ENCODE data around the gene FREM2.
A peak's percentile ranks its signal among the peaks of the same experiment; 100 is the strongest.

The FREM2 gene

DNA sequence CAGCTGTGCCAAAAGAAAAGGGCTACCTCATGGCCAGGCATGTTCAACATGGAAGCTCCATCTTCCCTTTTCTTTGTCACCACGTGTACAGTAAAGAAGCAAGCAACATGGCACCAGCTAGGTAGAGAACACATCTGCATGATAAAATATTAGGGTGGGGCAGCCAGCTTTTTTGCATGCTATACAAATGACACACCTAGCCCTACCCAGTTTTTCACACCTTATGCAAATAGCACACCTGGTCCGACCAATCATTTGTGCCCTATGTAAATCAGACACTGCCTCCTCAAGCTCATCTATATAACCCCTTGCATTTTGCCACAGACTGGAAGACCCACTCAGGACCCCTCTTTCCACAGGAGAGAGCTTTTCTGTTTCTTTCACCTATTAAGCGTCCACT, 218.2 kb downstream of the FREM2 start:
- H3K9me3 ChIP-seq (ENCODE audit: severe bottlenecking): no peaks in the 10 kb centered on the region
- DNase-seq (ENCODE audit: low spot score) (no peak), ATAC-seq (ENCODE audit: low read depth) (no peak)
- no peaks in the 10 kb centered on the region for H3K36me3 ChIP-seq (ENCODE audit: low read depth)
- H3K4me1 ChIP-seq (ENCODE audit: insufficient read depth, poor library complexity, severe bottlenecking): peaks cover 6% of the 10 kb centered on the region
- H3K27ac ChIP-seq (ENCODE audit: poor library complexity, severe bottlenecking): no peak overlapping the region
- no peaks in the 10 kb centered on the region for H3K27me3 ChIP-seq (ENCODE audit: insufficient read depth, poor library complexity, severe bottlenecking)
- TF ChIP-seq, protein P1, sequence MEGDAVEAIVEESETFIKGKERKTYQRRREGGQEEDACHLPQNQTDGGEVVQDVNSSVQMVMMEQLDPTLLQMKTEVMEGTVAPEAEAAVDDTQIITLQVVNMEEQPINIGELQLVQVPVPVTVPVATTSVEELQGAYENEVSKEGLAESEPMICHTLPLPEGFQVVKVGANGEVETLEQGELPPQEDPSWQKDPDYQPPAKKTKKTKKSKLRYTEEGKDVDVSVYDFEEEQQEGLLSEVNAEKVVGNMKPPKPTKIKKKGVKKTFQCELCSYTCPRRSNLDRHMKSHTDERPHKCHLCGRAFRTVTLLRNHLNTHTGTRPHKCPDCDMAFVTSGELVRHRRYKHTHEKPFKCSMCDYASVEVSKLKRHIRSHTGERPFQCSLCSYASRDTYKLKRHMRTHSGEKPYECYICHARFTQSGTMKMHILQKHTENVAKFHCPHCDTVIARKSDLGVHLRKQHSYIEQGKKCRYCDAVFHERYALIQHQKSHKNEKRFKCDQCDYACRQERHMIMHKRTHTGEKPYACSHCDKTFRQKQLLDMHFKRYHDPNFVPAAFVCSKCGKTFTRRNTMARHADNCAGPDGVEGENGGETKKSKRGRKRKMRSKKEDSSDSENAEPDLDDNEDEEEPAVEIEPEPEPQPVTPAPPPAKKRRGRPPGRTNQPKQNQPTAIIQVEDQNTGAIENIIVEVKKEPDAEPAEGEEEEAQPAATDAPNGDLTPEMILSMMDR (IDR thresholded peaks at IDR 0.05; ENCODE audit: poor library complexity, severe bottlenecking): no peak
- no peak overlapping the region for H3K4me3 ChIP-seq (ENCODE audit: severe bottlenecking)

DNA sequence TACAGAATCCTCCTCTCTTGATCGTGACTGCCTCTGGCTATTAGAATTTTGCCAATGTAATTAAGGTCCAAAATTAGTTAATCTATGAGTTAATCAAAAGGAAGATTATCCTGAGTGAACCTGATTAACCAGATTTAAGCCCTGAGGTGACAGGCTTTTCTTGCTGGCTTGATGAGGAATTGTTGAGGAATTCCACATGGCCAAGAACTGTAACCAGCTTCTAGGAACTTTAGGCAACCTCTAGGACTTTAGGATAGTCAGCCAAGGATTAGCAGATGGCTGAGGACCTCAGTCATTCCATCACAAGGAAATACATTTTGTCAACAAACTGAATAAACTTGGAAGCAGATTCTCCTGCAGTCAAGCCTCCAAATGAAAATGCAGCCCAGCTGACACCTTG, 219.0 kb downstream of the FREM2 start:
- no peak overlapping the region for H3K27ac ChIP-seq (ENCODE audit: poor library complexity, severe bottlenecking)
- H3K4me3 ChIP-seq (ENCODE audit: severe bottlenecking): no peak overlapping the region
- H3K36me3 ChIP-seq (ENCODE audit: low read depth): no peaks in the 10 kb centered on the region
- H3K9me3 ChIP-seq (ENCODE audit: severe bottlenecking): no peaks in the 10 kb centered on the region
- no peaks in the 10 kb centered on the region for H3K27me3 ChIP-seq (ENCODE audit: insufficient read depth, poor library complexity, severe bottlenecking)
- no peak for DNase-seq (ENCODE audit: low spot score)
- peak; percentile 44; the same call in 1 of the 3 replicates for ATAC-seq (ENCODE audit: low read depth)
- TF ChIP-seq, protein P1 (IDR thresholded peaks at IDR 0.05; ENCODE audit: poor library complexity, severe bottlenecking): no peak
- H3K4me1 ChIP-seq (ENCODE audit: insufficient read depth, poor library complexity, severe bottlenecking): peaks cover 6% of the 10 kb centered on the region

GRCh38 chr13:38908574-38908973, 221.7 kb downstream of the FREM2 start:
- Histone ChIP-seq H3K4me1 (ENCODE audit: insufficient read depth, poor library complexity, severe bottlenecking) (peaks cover 4% of the 10 kb centered on the region), H3K9me3 (ENCODE audit: severe bottlenecking) (no peaks in the 10 kb centered on the region), H3K27me3 (ENCODE audit: insufficient read depth, poor library complexity, severe bottlenecking) (no peaks in the 10 kb centered on the region), H3K36me3 (ENCODE audit: low read depth) (no peaks in the 10 kb centered on the region), H3K4me3 (ENCODE audit: severe bottlenecking) (no peak overlapping the region), H3K27ac (ENCODE audit: poor library complexity, severe bottlenecking) (no peak overlapping the region)
- no peak for DNase-seq (ENCODE audit: low spot score)
- no peak for ATAC-seq (ENCODE audit: low read depth)
- TF ChIP-seq, protein P1 (IDR thresholded peaks at IDR 0.05; ENCODE audit: poor library complexity, severe bottlenecking): no peak

- Histone ChIP-seq H3K4me3 (ENCODE audit: severe bottlenecking) (no peak overlapping the region), H3K36me3 (ENCODE audit: low read depth) (no peaks in the 10 kb centered on the region), H3K27me3 (ENCODE audit: insufficient read depth, poor library complexity, severe bottlenecking) (no peaks in the 10 kb centered on the region), H3K27ac (ENCODE audit: poor library complexity, severe bottlenecking) (no peak overlapping the region), H3K4me1 (ENCODE audit: insufficient read depth, poor library complexity, severe bottlenecking) (no peaks in the 10 kb centered on the region), H3K9me3 (ENCODE audit: severe bottlenecking) (no peaks in the 10 kb centered on the region)
- DNase-seq (ENCODE audit: low spot score): no peak
- TF ChIP-seq, protein P1 (IDR thresholded peaks at IDR 0.05; ENCODE audit: poor library complexity, severe bottlenecking): no peak
- ATAC-seq (ENCODE audit: low read depth): no peak
These were observed 227.2 kb downstream of the FREM2 start for GRCh38 chr13:38914070-38914469.

DNA sequence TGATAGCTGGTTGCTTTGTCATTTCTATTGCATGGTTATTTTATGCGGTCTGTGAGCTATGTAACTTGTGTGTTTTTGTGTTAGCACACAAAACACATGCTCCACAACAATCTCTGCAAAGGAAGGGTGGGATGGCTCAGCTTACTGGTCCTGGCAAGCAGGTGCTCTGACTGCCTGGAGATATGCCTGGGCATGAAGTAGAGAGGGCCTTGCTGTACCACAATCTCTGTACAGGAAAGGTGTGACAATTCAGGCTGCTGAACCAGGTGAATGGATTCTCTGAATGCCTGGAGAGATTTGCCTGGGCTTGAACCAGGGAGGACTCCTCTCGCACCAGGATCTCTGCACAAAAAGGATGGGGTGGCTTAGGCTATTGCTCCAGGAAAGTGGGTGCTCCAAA, 234.2 kb downstream of the FREM2 start:
- no peak for ATAC-seq (ENCODE audit: low read depth)
- no peaks in the 10 kb centered on the region for H3K9me3 ChIP-seq (ENCODE audit: severe bottlenecking)
- TF ChIP-seq, protein P1 (IDR thresholded peaks at IDR 0.05; ENCODE audit: poor library complexity, severe bottlenecking): no peak

More for the DNA sequence above, 234.2 kb downstream of the FREM2 start:
- no peak for DNase-seq (ENCODE audit: low spot score)
- Histone ChIP-seq H3K36me3 (ENCODE audit: low read depth) (no peaks in the 10 kb centered on the region), H3K27me3 (ENCODE audit: insufficient read depth, poor library complexity, severe bottlenecking) (no peaks in the 10 kb centered on the region), H3K4me1 (ENCODE audit: insufficient read depth, poor library complexity, severe bottlenecking) (no peaks in the 10 kb centered on the region), H3K4me3 (ENCODE audit: severe bottlenecking) (no peak overlapping the region), H3K27ac (ENCODE audit: poor library complexity, severe bottlenecking) (no peak overlapping the region)

Data from RWPE2 (cell line).